Mesothelial cell of epicardium (in vitro differentiated cells): ENCODE data around the gene MAPKBP1. TPM values are rescaled to one million over a fixed set of nuclear protein-coding genes. Genes with fewer than 3 reads are reported as not detected.

Source experiments
- DNase-seq, 2 experiments: peaks; one replicate each; pipeline ENCODE4 v3.0.0; 2021; ENCODE audit warnings: low spot score in 2 of 2; ENCODE audit not compliant: unreplicated experiment in 2 of 2
- H3K27ac Mint-ChIP-seq: 2 replicates; pipeline ENCODE4 v1.8.0; 2021; ENCODE audit warnings: mixed read lengths
- H3K27me3 Mint-ChIP-seq: 2 replicates; pipeline ENCODE4 v1.8.0; 2021; ENCODE audit warnings: low read depth, mixed read lengths
- H3K36me3 Mint-ChIP-seq: 2 replicates; pipeline ENCODE4 v1.8.0; 2021; ENCODE audit warnings: mixed read lengths
- H3K4me1 Mint-ChIP-seq: 2 replicates; pipeline ENCODE4 v1.8.0; 2021; ENCODE audit warnings: mixed read lengths
- H3K4me3 Mint-ChIP-seq: 2 replicates; pipeline ENCODE4 v1.8.0; 2021; ENCODE audit warnings: mild to moderate bottlenecking, moderate library complexity, mixed read lengths
- H3K9me3 Mint-ChIP-seq: 2 replicates; pipeline ENCODE4 v1.8.0; 2021; ENCODE audit warnings: mixed read lengths
- total RNA-seq: library from RNA; stranded (reverse); gene quantifications from 3 replicates; pipeline ENCODE4 v1.2.1, GENCODE V29; 2021
- TF ChIP-seq, protein P1 (sequence below): fragments of 200-600 bp; sonication (generic); IDR thresholded peaks from one replicate; pipeline ENCODE4 v1.5.0; 2021; ENCODE audit warnings: antibody characterized with exemption; ENCODE audit not compliant: unreplicated experiment

MAPKBP1 gene
- total RNA-seq, 1 donor from 2014 or later: 40.8 TPM

DNA sequence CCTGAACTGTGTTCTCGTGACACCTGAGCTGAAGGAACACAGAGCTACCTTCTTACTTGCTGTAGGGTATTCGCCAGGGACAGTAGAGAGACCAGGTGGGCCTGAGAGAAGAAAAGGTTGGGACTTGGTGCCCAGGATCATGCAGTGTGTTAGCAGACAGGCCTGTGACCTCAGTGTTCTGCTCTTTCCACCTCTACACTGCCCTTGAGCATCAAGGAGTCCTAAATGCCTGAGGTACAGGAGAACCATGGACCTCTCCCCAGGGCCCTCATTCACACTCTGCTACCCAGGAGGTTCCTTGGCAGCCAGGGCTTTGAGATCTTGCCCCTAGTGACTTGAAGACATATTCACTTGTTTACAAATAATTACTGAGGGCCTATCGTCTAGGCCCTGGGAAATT lies 31.4 kb downstream of the MAPKBP1 start:
- Mint-ChIP-seq H3K27me3 (no peaks in the 10 kb centered on the region), H3K36me3 (peaks cover 8% of the 10 kb centered on the region), H3K4me3 (no peak overlapping the region), H3K9me3 (no peaks in the 10 kb centered on the region), H3K27ac (peak overlapping the region; percentile 69), H3K4me1 (peaks cover 28% of the 10 kb centered on the region)
- DNase-seq: no peak
- TF ChIP-seq, protein P1, sequence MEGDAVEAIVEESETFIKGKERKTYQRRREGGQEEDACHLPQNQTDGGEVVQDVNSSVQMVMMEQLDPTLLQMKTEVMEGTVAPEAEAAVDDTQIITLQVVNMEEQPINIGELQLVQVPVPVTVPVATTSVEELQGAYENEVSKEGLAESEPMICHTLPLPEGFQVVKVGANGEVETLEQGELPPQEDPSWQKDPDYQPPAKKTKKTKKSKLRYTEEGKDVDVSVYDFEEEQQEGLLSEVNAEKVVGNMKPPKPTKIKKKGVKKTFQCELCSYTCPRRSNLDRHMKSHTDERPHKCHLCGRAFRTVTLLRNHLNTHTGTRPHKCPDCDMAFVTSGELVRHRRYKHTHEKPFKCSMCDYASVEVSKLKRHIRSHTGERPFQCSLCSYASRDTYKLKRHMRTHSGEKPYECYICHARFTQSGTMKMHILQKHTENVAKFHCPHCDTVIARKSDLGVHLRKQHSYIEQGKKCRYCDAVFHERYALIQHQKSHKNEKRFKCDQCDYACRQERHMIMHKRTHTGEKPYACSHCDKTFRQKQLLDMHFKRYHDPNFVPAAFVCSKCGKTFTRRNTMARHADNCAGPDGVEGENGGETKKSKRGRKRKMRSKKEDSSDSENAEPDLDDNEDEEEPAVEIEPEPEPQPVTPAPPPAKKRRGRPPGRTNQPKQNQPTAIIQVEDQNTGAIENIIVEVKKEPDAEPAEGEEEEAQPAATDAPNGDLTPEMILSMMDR: no peak

DNA sequence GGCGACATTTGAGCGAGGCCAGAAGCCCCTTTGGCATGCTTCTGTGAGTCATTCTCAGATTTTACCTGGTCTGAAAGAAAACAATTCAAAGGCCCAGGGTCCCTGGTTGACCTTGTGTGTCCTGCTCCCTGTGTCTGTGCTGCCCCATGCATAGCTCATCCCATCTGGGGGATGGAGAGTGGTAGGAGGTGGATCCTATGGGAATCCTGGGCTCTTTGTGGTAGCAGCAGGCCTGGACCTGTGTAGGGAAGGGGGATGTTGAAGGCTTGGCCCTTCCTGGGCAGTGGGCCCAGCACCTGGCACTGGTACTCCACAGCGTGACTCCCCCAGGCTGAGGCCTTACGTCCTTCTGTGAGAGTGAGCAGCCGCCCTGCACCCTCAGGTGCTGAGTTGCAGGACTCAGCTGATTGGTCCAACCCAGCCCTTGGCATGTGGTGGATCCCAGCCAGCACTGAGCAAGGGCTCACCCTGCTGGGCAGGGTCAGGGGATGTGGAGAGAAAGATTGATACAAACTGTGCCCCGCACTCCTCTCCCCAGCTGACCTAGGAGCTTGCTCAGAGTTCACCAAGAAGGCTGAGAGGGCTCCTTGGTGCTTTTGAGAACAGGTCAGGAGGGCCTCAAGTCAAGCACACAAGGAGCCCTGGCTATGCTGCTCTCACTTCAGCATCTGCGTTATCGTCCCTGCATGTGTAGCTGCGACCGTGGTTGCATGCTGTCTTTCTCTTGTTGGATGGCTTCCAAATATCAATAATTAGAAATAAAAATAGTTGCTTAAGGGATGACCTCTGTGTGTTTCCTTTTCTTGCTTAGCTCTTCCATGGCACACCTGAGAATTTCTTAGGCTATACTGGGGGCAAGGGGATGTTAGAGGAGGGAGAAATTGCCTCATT lies 32.3 kb downstream of the MAPKBP1 start:
- Mint-ChIP-seq H3K36me3 (peaks cover 1% of the 10 kb centered on the region), H3K27ac (peak overlapping the region; percentile 35), H3K27me3 (no peaks in the 10 kb centered on the region), H3K9me3 (no peaks in the 10 kb centered on the region), H3K4me1 (peaks cover 28% of the 10 kb centered on the region), H3K4me3 (no peak overlapping the region)
- TF ChIP-seq, protein P1: no peak
- DNase-seq: no peak

DNA sequence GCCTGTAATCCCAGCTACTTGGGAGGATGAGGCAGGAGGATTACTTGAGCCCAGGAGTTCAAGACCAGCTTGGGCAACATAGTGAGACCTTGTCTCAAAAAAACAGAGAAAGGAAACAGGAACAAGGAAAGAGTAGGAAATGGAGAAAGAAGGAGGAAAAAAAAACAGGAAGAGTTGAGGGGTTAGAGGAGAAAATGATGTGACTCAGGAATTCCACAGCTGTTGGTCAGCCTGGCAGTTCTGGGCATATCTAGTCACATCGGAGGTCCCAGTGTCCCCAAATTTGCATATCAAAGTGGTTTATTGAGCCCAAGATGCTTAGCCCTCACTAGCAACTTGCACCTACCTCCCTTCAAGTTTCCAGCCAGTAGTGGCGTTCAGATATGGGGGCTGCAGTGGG lies 34.8 kb downstream of the MAPKBP1 start:
- Mint-ChIP-seq H3K27ac (no peak overlapping the region), H3K4me1 (peaks cover 26% of the 10 kb centered on the region), H3K27me3 (no peaks in the 10 kb centered on the region), H3K36me3 (peaks cover under 1% of the 10 kb centered on the region), H3K4me3 (no peak overlapping the region), H3K9me3 (no peaks in the 10 kb centered on the region)
- DNase-seq: no peak
- TF ChIP-seq, protein P1: no peak

DNA sequence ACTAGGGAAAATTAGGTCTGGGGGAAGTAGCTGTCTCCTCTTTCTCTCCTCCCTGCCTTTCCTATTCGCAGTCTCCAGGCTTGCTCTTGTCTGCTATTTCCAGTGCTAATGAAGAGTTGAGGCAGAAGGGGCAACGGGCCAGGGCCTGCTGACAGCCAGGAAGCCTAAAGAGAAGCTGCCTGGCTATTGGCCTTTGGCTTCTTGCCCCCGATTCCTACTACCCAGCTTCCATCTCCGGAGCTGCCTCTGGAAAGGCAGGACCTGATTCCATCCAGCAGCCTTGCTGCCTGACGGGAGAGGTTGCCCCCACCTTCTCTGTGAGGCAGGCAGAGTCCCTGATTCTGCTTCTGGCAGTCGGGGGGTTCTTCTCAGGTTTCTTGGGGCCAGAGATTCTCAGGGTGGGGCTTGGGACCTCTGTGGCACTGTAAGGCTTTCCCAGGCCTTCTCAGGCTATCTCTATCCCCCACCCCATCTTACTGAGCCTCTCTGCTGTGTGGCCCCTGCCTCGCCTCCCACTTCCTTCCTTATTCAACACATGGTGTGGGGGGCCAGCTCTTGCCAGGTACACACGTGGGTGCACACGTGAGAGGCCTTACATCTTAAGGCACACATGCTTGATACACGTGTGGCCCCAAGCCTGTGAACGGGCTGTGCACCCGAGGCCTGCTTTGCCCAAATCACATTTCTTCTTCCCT lies 35.4 kb downstream of the MAPKBP1 start:
- H3K27me3 Mint-ChIP-seq: no peaks in the 10 kb centered on the region
- H3K9me3 Mint-ChIP-seq: no peaks in the 10 kb centered on the region
- no peak overlapping the region for H3K4me3 Mint-ChIP-seq
- no peaks in the 10 kb centered on the region for H3K36me3 Mint-ChIP-seq
- H3K4me1 Mint-ChIP-seq: peaks cover 21% of the 10 kb centered on the region
- H3K27ac Mint-ChIP-seq: no peak overlapping the region
- no peak for DNase-seq
- TF ChIP-seq, protein P1: no peak

DNA sequence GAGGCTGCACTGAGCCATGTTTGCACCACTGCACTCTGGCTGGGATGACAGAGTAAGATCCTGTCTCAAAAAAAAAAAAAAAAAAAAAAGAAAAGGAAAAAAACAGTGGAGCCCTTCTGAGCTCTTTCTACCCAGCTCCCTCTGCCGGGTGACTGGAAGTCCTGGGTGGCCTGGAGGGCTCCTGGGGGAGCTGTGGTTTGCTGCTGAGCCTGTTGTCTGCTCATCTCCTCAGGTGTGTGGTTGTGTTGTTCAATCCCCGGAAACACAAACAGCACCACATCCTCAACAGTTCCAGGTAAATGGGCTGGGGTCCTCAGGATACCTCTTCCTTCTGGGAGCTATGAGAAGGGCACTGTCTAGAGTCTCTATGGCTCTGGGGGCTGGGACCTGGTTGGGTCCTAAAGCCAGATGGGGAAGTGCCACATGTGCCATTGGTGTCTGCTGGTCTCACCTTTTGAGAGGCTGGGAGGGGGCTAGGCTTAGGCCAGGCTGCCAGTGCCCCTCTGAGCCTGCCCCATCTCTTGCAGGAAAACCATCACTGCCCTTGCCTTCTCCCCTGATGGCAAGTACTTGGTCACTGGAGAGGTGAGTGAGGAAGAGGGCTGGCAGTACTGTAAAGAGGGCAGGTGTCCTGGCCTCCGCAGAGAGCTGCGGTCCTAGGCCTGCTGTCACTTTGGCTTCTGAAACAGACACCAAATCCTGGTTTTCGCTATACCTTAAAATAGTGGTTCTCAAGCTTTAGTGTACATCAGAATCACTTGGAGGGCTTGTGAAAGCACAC lies 36.6 kb downstream of the MAPKBP1 start:
- peaks cover 13% of the 10 kb centered on the region for H3K4me1 Mint-ChIP-seq
- H3K27me3 Mint-ChIP-seq: no peaks in the 10 kb centered on the region
- no peaks in the 10 kb centered on the region for H3K9me3 Mint-ChIP-seq
- H3K4me3 Mint-ChIP-seq: no peak overlapping the region
- DNase-seq: no peak
- no peak overlapping the region for H3K27ac Mint-ChIP-seq
- peaks cover 3% of the 10 kb centered on the region for H3K36me3 Mint-ChIP-seq
- TF ChIP-seq, protein P1: no peak
